Testis (tissue), 2 donors: ENCODE results near the gene PLSCR2.

Source experiments
- CTCF ChIP-seq, 3 experiments: fragments of 450-650 bp in 2 of 3; fragments of 200-600 bp in 1 of 3; sonication (generic) in 1 of 3; IDR thresholded peaks; one replicate each; pipeline ENCODE4 v1.5.1; 2016 to 2019; ENCODE audit warnings: antibody characterized with exemption in 3 of 3, mild to moderate bottlenecking in 2 of 3, moderate library complexity in 1 of 3
- POLR2A ChIP-seq: fragments of 450-650 bp; IDR thresholded peaks from one replicate; pipeline ENCODE4 v1.6.1; 2017; ENCODE audit warnings: antibody characterized with exemption, mild to moderate bottlenecking, moderate library complexity

- TF ChIP-seq POLR2A (no peak), CTCF (IDR thresholded peaks at IDR 0.05) (no peak)
Observed at GRCh38 chr3:146493221-146493620, 23.9 kb upstream of the PLSCR2 start.
